ENCODE measurements around the gene AGPS. TPM values are rescaled to one million over a fixed set of nuclear protein-coding genes. Genes with fewer than 3 reads are reported as not detected.

The AGPS gene
- total and polyA plus RNA-seq, 7 experiments from 2014 or later = 11.8 to 60.4 (median 21.8) TPM

DNA sequence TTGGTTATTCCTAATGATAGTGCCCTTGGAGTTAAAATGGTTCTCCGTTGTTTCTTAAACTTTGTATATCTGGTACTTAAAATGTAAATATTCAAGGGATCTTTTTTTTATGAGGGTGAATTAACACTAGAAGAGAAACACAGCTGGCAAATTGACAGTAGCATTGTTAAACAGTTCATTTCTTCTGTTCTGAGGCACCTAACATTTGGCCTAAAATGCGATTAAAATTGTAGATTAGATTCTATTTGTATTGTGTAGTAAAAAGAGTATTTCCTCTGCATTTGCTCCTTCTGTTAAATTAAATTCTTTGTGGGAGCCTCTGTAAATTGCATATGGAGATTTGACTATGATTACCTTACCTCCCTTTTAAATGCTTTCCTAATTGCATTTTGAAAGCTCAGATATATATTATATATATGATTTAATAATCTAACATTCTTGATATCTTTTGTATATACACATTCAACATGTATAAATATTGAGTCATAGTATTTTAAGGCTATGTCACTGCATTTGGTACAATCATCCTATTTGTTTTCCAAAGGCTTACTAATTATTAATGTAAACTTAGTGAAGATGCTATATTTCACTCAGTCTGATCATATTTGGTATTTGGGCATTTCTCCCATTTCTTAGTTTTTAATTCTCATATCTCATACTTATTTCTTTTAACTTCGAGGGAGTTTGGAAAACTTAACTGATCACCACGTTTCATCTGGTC lies 124.4 kb downstream of the AGPS start:
- DNase-seq = no peak
- H3K4me3 Mint-ChIP-seq = no peak overlapping the region
- intact Hi-C loops (cut with micrococcal nuclease) = loop anchor here in 1 of 2 donors (1.0 kb wide), 1 partner anchor 11 kb away; no protein-coding TSS in a partner anchor
- H3K27ac Mint-ChIP-seq = no peak overlapping the region
- Histone ChIP-seq H3K27me3 (ENCODE audit: control insufficient read depth in 2 of 2, insufficient read depth in 2 of 2, low read length in 2 of 2) (no peaks in the 10 kb centered on the region), H3K27ac (ENCODE audit: low read depth, low read length) (no peak overlapping the region), H3K36me3 (ENCODE audit: control insufficient read depth in 2 of 3, insufficient read depth in 3 of 3, low read length in 3 of 3) (peaks cover 0 to 7% (median 0%) of the 10 kb centered on the region in 3 experiments), H3K4me1 (ENCODE audit: control insufficient read depth in 2 of 2, insufficient read depth in 2 of 2, low read length in 2 of 2) (no peaks in the 10 kb centered on the region), H3K9me3 (ENCODE audit: control insufficient read depth in 2 of 3, low read length in 3 of 3) (no peaks in the 10 kb centered on the region), H3K4me3 (ENCODE audit: low read length) (no peak overlapping the region)
- no peak for ATAC-seq
- H3K4me1 Mint-ChIP-seq = peaks cover 0 to 2% (median 0%) of the 10 kb centered on the region in 7 donors
- ChIA-PET POLR2A (no interaction called here), CTCF (no interaction called here)
- H3K27me3 Mint-ChIP-seq = no peaks in the 10 kb centered on the region
- no peaks in the 10 kb centered on the region for H3K9me3 Mint-ChIP-seq
- H3K36me3 Mint-ChIP-seq = peaks cover 0 to 51% (median 33%) of the 10 kb centered on the region in 5 donors

DNA sequence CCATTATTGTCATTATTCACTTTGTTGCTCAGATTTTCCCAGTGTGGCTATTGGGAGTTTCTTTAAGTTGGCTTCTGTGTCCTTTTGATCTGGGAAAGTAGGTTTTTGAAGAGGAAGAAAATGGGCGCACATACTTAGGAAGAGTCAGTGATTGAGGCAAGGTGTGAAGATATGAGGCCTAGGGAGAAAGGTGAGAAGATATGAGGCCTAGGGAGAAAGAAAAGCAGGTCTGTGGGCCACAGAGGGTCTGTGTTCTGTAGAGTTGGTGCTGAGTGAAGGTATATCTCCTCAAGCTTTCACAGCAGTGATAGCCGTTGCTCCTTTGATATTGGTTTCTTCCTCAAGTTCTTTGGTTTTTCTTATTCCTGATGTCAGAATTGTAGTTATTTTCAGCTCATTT lies 126.2 kb downstream of the AGPS start:
- H3K27ac ChIP-seq (ENCODE audit: low read depth, low read length) = no peak overlapping the region
- Mint-ChIP-seq H3K36me3 (peaks cover 0 to 50% (median 27%) of the 10 kb centered on the region in 5 donors), H3K4me1 (peaks cover 0 to 2% (median 0%) of the 10 kb centered on the region in 7 donors), H3K9me3 (no peaks in the 10 kb centered on the region), H3K27ac (no peak overlapping the region), H3K4me3 (no peak overlapping the region), H3K27me3 (no peaks in the 10 kb centered on the region)
- H3K36me3 ChIP-seq (ENCODE audit: control insufficient read depth in 2 of 3, insufficient read depth in 3 of 3, low read length in 3 of 3) = peaks cover 0 to 7% (median 0%) of the 10 kb centered on the region in 3 experiments
- ATAC-seq = no peak
- ChIA-PET POLR2A (no interaction called here), CTCF (no interaction called here)
- DNase-seq = no peak
- H3K4me1 ChIP-seq (ENCODE audit: control insufficient read depth in 2 of 2, insufficient read depth in 2 of 2, low read length in 2 of 2) = no peaks in the 10 kb centered on the region
- H3K9me3 ChIP-seq (ENCODE audit: control insufficient read depth in 2 of 3, low read length in 3 of 3) = no peaks in the 10 kb centered on the region
- H3K27me3 ChIP-seq (ENCODE audit: control insufficient read depth in 2 of 2, insufficient read depth in 2 of 2, low read length in 2 of 2) = no peaks in the 10 kb centered on the region
- intact Hi-C loops (cut with micrococcal nuclease) = no loop called here
- H3K4me3 ChIP-seq (ENCODE audit: low read length) = no peak overlapping the region

DNA sequence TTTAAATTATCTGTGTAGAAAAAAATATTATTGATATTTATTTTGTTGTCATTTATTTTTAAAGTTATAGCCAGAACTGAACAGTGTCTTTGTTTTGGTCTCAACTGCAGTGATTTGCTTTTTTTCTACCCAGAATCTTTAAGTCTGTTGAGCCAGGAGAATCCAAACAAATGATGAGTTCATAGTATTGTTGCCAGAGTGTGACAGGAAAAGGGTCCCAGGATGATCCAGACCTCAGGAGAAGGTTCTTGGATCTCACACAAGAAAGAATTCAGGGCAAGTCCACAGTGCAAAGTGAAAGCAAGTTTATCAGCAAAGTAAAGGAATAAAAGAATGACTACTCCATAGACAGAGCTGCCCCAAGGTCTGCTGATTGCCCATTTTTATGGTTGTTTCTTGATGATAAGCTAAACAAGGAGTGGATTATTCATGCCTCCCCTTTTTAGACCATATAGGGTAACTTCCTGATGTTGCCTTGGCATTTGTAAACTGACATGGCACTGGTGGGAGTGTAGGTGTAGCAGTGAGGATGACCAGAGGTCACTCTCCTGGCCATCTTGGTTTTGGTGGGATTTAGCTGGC lies 127.1 kb downstream of the AGPS start:
- H3K27ac ChIP-seq (ENCODE audit: low read depth, low read length) = no peak overlapping the region
- no peaks in the 10 kb centered on the region for H3K4me1 ChIP-seq (ENCODE audit: control insufficient read depth in 2 of 2, insufficient read depth in 2 of 2, low read length in 2 of 2)
- H3K27ac Mint-ChIP-seq = no peak overlapping the region
- no peak overlapping the region for H3K4me3 ChIP-seq (ENCODE audit: low read length)
- H3K9me3 ChIP-seq (ENCODE audit: control insufficient read depth in 2 of 3, low read length in 3 of 3) = no peaks in the 10 kb centered on the region
- no peaks in the 10 kb centered on the region for H3K27me3 Mint-ChIP-seq
- CTCF ChIA-PET = no interaction called here
- no peak overlapping the region for H3K4me3 Mint-ChIP-seq
- no peaks in the 10 kb centered on the region for H3K36me3 ChIP-seq (ENCODE audit: control insufficient read depth in 2 of 3, insufficient read depth in 3 of 3, low read length in 3 of 3)
- POLR2A ChIA-PET = no interaction called here
- peaks cover 0 to 49% (median 23%) of the 10 kb centered on the region in 5 donors for H3K36me3 Mint-ChIP-seq
- intact Hi-C loops (cut with micrococcal nuclease) = no loop called here
- ATAC-seq (no peak), DNase-seq (no peak)
- no peaks in the 10 kb centered on the region for H3K9me3 Mint-ChIP-seq
- H3K27me3 ChIP-seq (ENCODE audit: control insufficient read depth in 2 of 2, insufficient read depth in 2 of 2, low read length in 2 of 2) = no peaks in the 10 kb centered on the region
- peaks cover 0 to 2% (median 0%) of the 10 kb centered on the region in 7 donors for H3K4me1 Mint-ChIP-seq

DNA sequence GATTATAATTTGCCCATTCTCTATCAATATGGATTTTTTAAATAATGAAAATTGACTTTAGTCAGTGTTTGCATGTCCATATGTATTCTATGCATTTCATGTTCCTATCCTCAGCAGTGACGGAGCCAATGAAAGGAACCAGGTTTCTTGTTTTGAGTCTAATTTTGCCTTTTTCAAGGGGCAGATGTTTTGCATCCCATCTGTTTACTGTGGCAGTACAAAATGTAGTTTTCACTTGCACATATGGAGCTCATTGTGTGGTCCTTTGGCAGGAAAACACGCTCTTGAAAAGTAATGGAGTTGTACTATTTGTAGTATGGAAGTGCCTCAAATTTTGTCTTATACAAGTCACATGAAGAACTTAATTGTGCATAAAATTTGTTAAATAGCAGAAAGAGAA lies 127.8 kb downstream of the AGPS start:
- ATAC-seq (no peak), DNase-seq (no peak)
- Mint-ChIP-seq H3K4me3 (no peak overlapping the region), H3K27ac (no peak overlapping the region), H3K36me3 (peaks cover 0 to 49% (median 25%) of the 10 kb centered on the region in 5 donors), H3K4me1 (peaks cover 0 to 2% (median 0%) of the 10 kb centered on the region in 7 donors), H3K27me3 (no peaks in the 10 kb centered on the region), H3K9me3 (no peaks in the 10 kb centered on the region)
- no peak overlapping the region for H3K27ac ChIP-seq (ENCODE audit: low read depth, low read length)
- no peaks in the 10 kb centered on the region for H3K36me3 ChIP-seq (ENCODE audit: control insufficient read depth in 2 of 3, insufficient read depth in 3 of 3, low read length in 3 of 3)
- no peaks in the 10 kb centered on the region for H3K4me1 ChIP-seq (ENCODE audit: control insufficient read depth in 2 of 2, insufficient read depth in 2 of 2, low read length in 2 of 2)
- H3K27me3 ChIP-seq (ENCODE audit: control insufficient read depth in 2 of 2, insufficient read depth in 2 of 2, low read length in 2 of 2) = no peaks in the 10 kb centered on the region
- intact Hi-C loops (cut with micrococcal nuclease) = no loop called here
- POLR2A ChIA-PET = no interaction called here
- no peaks in the 10 kb centered on the region for H3K9me3 ChIP-seq (ENCODE audit: control insufficient read depth in 2 of 3, low read length in 3 of 3)
- no peak overlapping the region for H3K4me3 ChIP-seq (ENCODE audit: low read length)
- CTCF ChIA-PET = no interaction called here

DNA sequence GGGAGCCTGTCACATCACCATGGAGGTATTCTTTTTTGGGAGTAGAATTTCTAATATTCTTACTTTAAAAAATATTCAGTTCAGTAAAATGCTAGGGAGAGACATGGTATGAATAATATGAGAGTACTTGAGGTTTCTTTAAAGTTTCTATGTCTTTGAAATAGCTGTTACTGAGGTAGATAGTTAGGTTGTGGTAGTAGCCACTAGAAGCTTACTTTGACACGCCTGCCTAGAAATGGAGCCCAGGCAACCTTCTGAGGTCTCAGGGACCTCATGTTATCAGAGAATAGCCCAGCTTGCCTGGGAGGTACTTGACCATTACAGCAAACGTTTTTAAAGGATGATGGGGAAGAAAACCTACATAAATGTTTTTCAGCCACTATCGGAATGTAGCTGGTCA lies 131.2 kb downstream of the AGPS start:
- POLR2A ChIA-PET = no interaction called here
- H3K4me1 Mint-ChIP-seq = peaks cover 0 to 5% (median 0%) of the 10 kb centered on the region in 7 donors
- CTCF ChIA-PET = no interaction called here
- H3K4me3 ChIP-seq (ENCODE audit: low read length) = no peak overlapping the region
- no peak overlapping the region for H3K27ac ChIP-seq (ENCODE audit: low read depth, low read length)
- ATAC-seq (no peak), DNase-seq (no peak)
- H3K4me3 Mint-ChIP-seq = no peak overlapping the region
- peaks cover 0 to 49% (median 30%) of the 10 kb centered on the region in 5 donors for H3K36me3 Mint-ChIP-seq
- no peak overlapping the region for H3K27ac Mint-ChIP-seq
- no peaks in the 10 kb centered on the region for H3K9me3 Mint-ChIP-seq
- intact Hi-C loops (cut with micrococcal nuclease) = no loop called here
- H3K36me3 ChIP-seq (ENCODE audit: control insufficient read depth in 2 of 3, insufficient read depth in 3 of 3, low read length in 3 of 3) = no peaks in the 10 kb centered on the region
- H3K9me3 ChIP-seq (ENCODE audit: control insufficient read depth in 2 of 3, low read length in 3 of 3) = no peaks in the 10 kb centered on the region
- no peaks in the 10 kb centered on the region for H3K4me1 ChIP-seq (ENCODE audit: control insufficient read depth in 2 of 2, insufficient read depth in 2 of 2, low read length in 2 of 2)
- no peaks in the 10 kb centered on the region for H3K27me3 Mint-ChIP-seq
- H3K27me3 ChIP-seq (ENCODE audit: control insufficient read depth in 2 of 2, insufficient read depth in 2 of 2, low read length in 2 of 2) = no peaks in the 10 kb centered on the region

DNA sequence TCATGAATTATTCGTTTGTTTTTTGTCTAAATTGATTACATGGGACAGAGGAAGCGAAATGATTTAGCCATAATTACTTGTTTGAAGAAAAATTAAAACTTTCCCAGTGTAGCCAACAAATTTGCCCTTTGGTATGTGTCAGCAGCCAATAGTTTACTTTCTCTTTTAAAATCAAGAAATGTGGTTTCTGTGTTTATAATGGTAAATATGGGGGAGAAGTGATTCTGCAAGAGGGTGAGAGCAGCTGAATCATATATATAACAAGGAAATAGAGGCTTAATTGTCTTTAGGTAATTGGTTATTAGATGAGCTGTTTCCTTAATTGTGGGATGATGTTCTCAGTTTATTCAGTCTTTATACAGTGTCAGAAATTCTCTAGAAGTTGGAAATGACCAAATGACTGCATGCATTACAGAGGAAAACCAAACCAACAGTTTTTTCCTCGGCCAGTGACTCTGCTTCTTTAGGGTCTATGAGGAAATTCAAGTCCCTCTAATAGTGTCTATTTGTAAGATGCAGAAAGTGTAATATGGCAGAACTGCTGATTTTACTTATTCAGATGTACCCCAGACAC lies 132.9 kb downstream of the AGPS start:
- H3K9me3 ChIP-seq (ENCODE audit: control insufficient read depth in 2 of 3, low read length in 3 of 3) = no peaks in the 10 kb centered on the region
- H3K36me3 Mint-ChIP-seq = peaks cover 0 to 40% (median 21%) of the 10 kb centered on the region in 5 donors
- no peak overlapping the region for H3K27ac Mint-ChIP-seq
- no peaks in the 10 kb centered on the region for H3K27me3 Mint-ChIP-seq
- no peaks in the 10 kb centered on the region for H3K4me1 ChIP-seq (ENCODE audit: control insufficient read depth in 2 of 2, insufficient read depth in 2 of 2, low read length in 2 of 2)
- ChIA-PET POLR2A (no interaction called here), CTCF (no interaction called here)
- ATAC-seq = no peak
- intact Hi-C loops (cut with micrococcal nuclease) = no loop called here
- no peak for DNase-seq
- H3K4me3 Mint-ChIP-seq = no peak overlapping the region
- no peak overlapping the region for H3K27ac ChIP-seq (ENCODE audit: low read depth, low read length)
- H3K4me3 ChIP-seq (ENCODE audit: low read length) = no peak overlapping the region
- peaks cover 0 to 3% (median 0%) of the 10 kb centered on the region in 7 donors for H3K4me1 Mint-ChIP-seq
- no peaks in the 10 kb centered on the region for H3K36me3 ChIP-seq (ENCODE audit: control insufficient read depth in 2 of 3, insufficient read depth in 3 of 3, low read length in 3 of 3)
- no peaks in the 10 kb centered on the region for H3K27me3 ChIP-seq (ENCODE audit: control insufficient read depth in 2 of 2, insufficient read depth in 2 of 2, low read length in 2 of 2)
- H3K9me3 Mint-ChIP-seq = no peaks in the 10 kb centered on the region

Data from naive thymus-derived CD4-positive, alpha-beta T cell (primary cell).